Hypothalamus (tissue), 51 donors: ENCODE results near the gene MYZAP.
"Not testable (repeated sequence)": the region's sequence is repeated elsewhere in the genome, so short reads cannot be mapped to it uniquely, and the experiment has no call there.

Experiments used
- DNase-seq, 51 donors: peaks; one replicate each; lab custom pipeline; 2025; lab: John Stamatoyannopoulos, UW

MYZAP gene

GRCh38 chr15:57615951-57616496 is 24.3 kb downstream of the MYZAP start:
- DNase-seq = not testable (repeated sequence)

- DNase-seq = no peak
Measured at GRCh38 chr15:57618325-57618724, 26.6 kb downstream of the MYZAP start.

GRCh38 chr15:57619746-57620145 is 28.0 kb downstream of the MYZAP start:
- DNase-seq = no peak

- no peak for DNase-seq
Measured at GRCh38 chr15:57624730-57625129, 33.0 kb downstream of the MYZAP start.

GRCh38 chr15:57625703-57626448 is 34.2 kb downstream of the MYZAP start:
- no peak for DNase-seq

GRCh38 chr15:57626713-57627440 is 35.2 kb downstream of the MYZAP start:
- no peak for DNase-seq

GRCh38 chr15:57631386-57632110 is 39.8 kb downstream of the MYZAP start:
- no peak for DNase-seq

GRCh38 chr15:57634290-57634689 is 42.6 kb downstream of the MYZAP start:
- no peak for DNase-seq

- peak in 1 of 51 donors; percentile 24 for DNase-seq
Measured at GRCh38 chr15:57635300-57635909, 43.7 kb downstream of the MYZAP start.

GRCh38 chr15:57637846-57638245 is 46.1 kb downstream of the MYZAP start:
- DNase-seq = no peak

GRCh38 chr15:57639306-57639705 is 47.6 kb downstream of the MYZAP start:
- DNase-seq = no peak

- peak in 18 of 51 donors; percentile 1 to 50 (median 18) for DNase-seq
Measured at GRCh38 chr15:57640930-57641682, 49.4 kb downstream of the MYZAP start.

- DNase-seq = no peak
Measured at GRCh38 chr15:57643826-57644225, 52.1 kb downstream of the MYZAP start.

- DNase-seq = no peak
Measured at GRCh38 chr15:57646087-57646486, 54.4 kb downstream of the MYZAP start.

GRCh38 chr15:57647071-57647790 is 55.5 kb downstream of the MYZAP start:
- no peak for DNase-seq

- DNase-seq = no peak
Measured at GRCh38 chr15:57647791-57648130, 56.1 kb downstream of the MYZAP start.

- no peak for DNase-seq
Measured at GRCh38 chr15:57649138-57649537, 57.4 kb downstream of the MYZAP start.

GRCh38 chr15:57651445-57651844 is 59.7 kb downstream of the MYZAP start:
- DNase-seq = no peak

- DNase-seq = peak in 13 of 51 donors; percentile 3 to 49 (median 23)
Measured at GRCh38 chr15:57652481-57652880, 60.8 kb downstream of the MYZAP start.
